AG10803 (cell line): ENCODE results near the gene CMTM3.
A peak's percentile ranks its signal among the peaks of the same experiment; 100 is the strongest.

Experiments used
- DNase-seq: peaks from one replicate; pipeline ENCODE4 v3.0.0; 2010; ENCODE audit warnings: low read depth
- H3K4me3 ChIP-seq: 2 replicates; pipeline ENCODE4 v1.5.1; 2011; ENCODE audit warnings: mild to moderate bottlenecking, low read length, control low read depth
- TF ChIP-seq, protein P1 (sequence below): conservative IDR thresholded peaks from 2 replicates; pipeline ENCODE4 v1.5.1; 2011; ENCODE audit warnings: mild to moderate bottlenecking, low read length, control low read depth, inconsistent platforms

The CMTM3 gene

DNA sequence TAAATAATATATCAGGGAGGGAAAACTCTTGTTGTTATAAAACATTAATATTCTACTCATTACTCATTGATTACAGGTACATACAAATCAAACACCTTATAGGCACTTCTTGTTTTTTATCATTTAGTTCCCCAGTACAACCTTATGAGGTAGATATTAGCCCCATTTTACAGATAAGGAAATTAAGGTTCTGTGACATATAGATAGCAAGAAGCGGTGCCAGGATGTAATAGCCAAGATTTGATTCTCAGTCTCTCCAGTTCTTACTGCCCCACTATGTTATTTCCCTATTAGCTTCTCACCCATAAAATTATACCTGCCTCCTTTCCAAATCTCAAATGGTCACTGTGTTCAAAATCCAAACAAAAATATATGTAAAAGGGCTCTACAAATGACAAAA, 36.9 kb downstream of the CMTM3 start:
- TF ChIP-seq, protein P1, sequence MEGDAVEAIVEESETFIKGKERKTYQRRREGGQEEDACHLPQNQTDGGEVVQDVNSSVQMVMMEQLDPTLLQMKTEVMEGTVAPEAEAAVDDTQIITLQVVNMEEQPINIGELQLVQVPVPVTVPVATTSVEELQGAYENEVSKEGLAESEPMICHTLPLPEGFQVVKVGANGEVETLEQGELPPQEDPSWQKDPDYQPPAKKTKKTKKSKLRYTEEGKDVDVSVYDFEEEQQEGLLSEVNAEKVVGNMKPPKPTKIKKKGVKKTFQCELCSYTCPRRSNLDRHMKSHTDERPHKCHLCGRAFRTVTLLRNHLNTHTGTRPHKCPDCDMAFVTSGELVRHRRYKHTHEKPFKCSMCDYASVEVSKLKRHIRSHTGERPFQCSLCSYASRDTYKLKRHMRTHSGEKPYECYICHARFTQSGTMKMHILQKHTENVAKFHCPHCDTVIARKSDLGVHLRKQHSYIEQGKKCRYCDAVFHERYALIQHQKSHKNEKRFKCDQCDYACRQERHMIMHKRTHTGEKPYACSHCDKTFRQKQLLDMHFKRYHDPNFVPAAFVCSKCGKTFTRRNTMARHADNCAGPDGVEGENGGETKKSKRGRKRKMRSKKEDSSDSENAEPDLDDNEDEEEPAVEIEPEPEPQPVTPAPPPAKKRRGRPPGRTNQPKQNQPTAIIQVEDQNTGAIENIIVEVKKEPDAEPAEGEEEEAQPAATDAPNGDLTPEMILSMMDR = no peak
- DNase-seq = no peak
- no peak overlapping the region for H3K4me3 ChIP-seq

DNA sequence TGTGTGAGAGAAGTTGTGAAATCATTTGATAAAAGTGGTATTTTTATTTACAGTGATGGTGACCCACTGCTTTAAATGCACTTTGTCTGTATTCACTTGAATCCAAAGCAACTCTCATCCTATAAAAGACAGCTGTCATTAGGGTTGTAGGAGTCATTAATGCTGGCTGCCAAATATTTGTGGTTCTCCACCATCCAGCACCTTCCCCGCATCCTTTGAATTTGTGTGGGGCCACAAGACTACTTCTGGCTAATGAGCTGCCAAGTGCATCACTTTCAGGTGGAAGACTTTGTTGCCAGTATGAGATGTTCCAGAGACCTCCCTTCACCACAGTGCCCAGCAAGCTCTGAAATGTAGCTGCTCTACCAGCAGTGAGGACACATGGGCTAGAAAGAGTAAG, 43.4 kb downstream of the CMTM3 start:
- H3K4me3 ChIP-seq = no peak overlapping the region
- TF ChIP-seq, protein P1 = no peak
- no peak for DNase-seq

DNA sequence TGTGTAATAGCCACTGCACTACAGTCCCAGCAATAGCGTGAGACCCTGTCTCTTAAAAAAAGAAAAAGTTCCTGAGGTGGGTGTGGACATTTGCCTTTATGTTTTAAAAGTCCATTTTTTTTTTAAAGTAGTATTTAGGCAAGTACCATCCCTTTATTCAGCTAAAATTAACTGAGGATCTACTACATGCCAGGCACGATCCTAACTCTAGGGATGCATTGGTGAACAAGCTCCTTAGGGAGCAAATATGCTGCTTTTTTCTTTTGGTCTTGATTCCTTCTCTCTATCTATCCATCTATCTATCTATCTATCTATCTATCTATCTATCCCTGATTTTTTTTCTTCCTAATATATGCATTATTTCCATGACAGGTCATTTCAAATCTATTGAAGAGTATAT, 44.7 kb downstream of the CMTM3 start:
- TF ChIP-seq, protein P1 = no peak
- H3K4me3 ChIP-seq = no peak overlapping the region
- no peak for DNase-seq

DNA sequence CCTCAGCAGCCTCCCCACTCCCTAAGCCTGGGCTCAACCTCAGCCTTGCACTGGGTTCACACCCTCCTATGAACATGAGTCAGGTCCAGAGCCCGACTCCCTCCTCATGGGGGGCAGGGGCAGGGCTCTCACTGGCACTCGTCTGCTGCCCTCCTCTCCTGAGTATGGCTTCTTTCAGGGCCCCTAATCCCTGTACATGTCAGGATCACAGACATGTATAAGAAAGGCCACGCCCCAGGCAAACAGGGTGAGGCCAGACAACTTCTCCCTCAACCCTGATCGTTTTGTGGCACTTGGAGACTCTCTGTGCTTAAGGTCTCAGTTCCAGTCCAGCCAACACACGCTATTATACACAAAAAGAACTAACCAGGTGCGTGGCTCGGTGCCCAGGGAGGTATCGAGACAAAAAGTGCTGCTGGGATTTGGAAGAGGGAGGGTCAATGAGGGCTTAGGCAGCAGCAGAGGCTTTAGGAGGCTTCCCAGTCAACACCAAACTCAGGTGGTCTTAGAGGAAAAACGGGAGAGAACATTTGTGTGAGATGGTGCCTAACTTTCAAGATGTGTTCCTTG, 45.2 kb downstream of the CMTM3 start:
- TF ChIP-seq, protein P1 = no peak
- H3K4me3 ChIP-seq = no peak overlapping the region
- DNase-seq = no peak

DNA sequence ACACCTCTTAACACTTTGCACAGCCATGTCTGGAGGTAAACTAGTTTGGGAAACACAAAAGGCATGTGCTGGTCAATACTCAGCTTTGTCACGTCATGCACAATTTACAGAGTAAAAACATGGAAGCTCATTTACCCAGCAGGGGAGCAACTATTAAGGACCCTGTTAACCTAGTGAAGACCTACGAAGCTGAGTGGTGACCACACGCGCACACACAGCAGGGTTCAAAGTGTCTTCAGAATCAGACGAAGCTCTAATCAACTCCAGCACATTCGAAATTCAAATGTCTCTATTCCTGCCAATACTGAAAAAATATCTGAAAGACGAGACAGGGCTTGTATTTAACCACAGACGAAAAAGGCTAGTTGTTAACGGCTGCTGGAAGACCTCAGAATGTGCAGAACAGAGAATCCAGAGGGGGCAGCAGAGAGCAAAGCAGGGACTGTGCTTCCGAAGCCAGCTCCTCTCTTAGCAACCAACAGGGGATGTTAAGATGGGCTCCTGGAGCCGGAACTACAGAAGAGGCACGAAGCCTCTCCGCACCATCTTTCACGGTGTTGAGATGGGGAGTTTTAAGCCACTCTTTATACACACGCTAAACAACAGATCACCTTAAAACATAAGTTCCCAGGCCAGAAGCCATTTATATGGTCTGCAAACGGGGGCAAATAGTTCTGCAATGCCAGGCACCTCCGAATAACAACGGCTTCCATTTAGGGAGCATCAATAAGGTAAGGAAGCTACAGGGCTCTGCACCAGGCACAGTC, 46.4 kb downstream of the CMTM3 start:
- TF ChIP-seq, protein P1 = peak; percentile 98
- H3K4me3 ChIP-seq = peak overlapping the region; percentile 8; the same call in 1 of the 2 replicates
- peak; percentile 81 for DNase-seq

DNA sequence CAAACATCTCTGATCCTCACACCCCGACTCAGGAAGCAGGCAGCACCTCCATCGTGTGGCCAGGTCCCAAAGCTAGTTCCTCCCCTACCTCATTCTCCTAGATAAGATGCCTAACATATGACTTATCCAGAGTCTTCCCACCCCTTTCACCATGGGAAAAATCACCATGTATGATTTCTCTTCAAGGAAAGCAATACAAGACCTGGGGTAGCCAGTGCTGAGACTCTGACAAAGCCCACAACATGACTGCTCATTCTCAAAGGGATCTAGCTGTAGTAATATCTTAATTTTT, 46.9 kb downstream of the CMTM3 start:
- TF ChIP-seq, protein P1 = no peak
- no peak for DNase-seq
- H3K4me3 ChIP-seq = no peak overlapping the region; the same call in 1 of the 2 replicates

DNA sequence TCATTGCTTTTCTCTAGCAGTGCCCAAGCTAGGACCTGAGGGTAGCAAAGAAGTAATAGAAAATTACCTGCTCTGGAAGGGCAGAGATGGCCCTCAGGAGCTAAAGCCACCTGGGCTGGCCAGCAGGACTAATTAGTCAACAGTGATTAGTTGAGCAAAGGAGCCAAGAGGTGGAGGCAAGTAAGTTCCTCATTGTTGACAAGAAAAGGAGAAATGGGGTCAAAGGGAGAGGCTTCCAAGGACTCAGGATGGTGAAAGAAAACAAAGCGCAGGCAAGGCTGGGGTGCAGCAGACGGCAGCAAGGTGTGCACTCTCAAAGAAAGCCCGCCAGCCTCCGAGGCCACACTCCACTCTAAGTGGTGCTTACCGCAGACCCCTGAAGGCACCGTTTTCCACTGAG, 47.5 kb downstream of the CMTM3 start:
- TF ChIP-seq, protein P1 = no peak
- no peak for DNase-seq
- H3K4me3 ChIP-seq = no peak overlapping the region
